H9 (cell line): Measurements from ENCODE around the gene CTCFL. TPM values are rescaled to one million over a fixed set of nuclear protein-coding genes. Genes with fewer than 3 reads are reported as not detected.

Experiments
- DNase-seq: peaks from one replicate; pipeline ENCODE4 v3.0.0-alpha.2; 2017
- H2AFZ ChIP-seq: one replicate; pipeline ENCODE4 v1.6.1; 2013; ENCODE audit warnings: mild to moderate bottlenecking, low read length, control low read depth, moderate library complexity
- H2AK5ac ChIP-seq: 2 replicates; pipeline ENCODE4 v1.6.1; 2013; ENCODE audit warnings: low read length, control low read depth, mixed read lengths; ENCODE audit not compliant: insufficient read length
- H2BK120ac ChIP-seq: one replicate; pipeline ENCODE4 v1.6.1; 2013; ENCODE audit warnings: low read depth, mild to moderate bottlenecking, low read length, control low read depth, inconsistent platforms; ENCODE audit not compliant: poor library complexity, severe bottlenecking
- H2BK12ac ChIP-seq: 2 replicates; pipeline ENCODE4 v1.6.1; 2013; ENCODE audit warnings: low read length, control low read depth, mixed read lengths, low read depth; ENCODE audit not compliant: insufficient read length
- H2BK15ac ChIP-seq: 2 replicates; pipeline ENCODE4 v1.6.1; 2013; ENCODE audit warnings: low read depth, low read length, control low read depth
- H2BK20ac ChIP-seq: one replicate; pipeline ENCODE4 v1.6.1; 2013; ENCODE audit warnings: low read depth, mild to moderate bottlenecking, low read length, control low read depth, inconsistent platforms; ENCODE audit not compliant: poor library complexity, severe bottlenecking
- H2BK5ac ChIP-seq: 2 replicates; pipeline ENCODE4 v1.6.1; 2013; ENCODE audit warnings: low read length, control low read depth, mixed read lengths; ENCODE audit not compliant: insufficient read length
- H3K14ac ChIP-seq: 2 replicates; pipeline ENCODE4 v1.6.1; 2013; ENCODE audit warnings: low read length, control low read depth; ENCODE audit not compliant: insufficient read depth
- H3K18ac ChIP-seq: 2 replicates; pipeline ENCODE4 v1.6.1; 2013; ENCODE audit warnings: low read depth, mild to moderate bottlenecking, mixed read lengths, low read length, control low read depth; ENCODE audit not compliant: insufficient read length
- H3K23ac ChIP-seq: 2 replicates; pipeline ENCODE4 v1.6.1; 2013; ENCODE audit warnings: low read length, control low read depth, mixed read lengths, low read depth; ENCODE audit not compliant: insufficient read length
- H3K23me2 ChIP-seq: 2 replicates; pipeline ENCODE4 v1.6.1; 2013; ENCODE audit warnings: low read depth, mild to moderate bottlenecking, mixed read lengths, low read length, control low read depth; ENCODE audit not compliant: insufficient read length, poor library complexity, severe bottlenecking
- H3K27ac ChIP-seq: 2 replicates; pipeline ENCODE4 v1.5.1; 2013; ENCODE audit warnings: low read length, control low read depth, mixed read lengths, low read depth; ENCODE audit not compliant: insufficient read length
- H3K27me3 ChIP-seq: 2 replicates; pipeline ENCODE4 v1.6.1; 2013; ENCODE audit warnings: low read length, control low read depth, inconsistent platforms; ENCODE audit not compliant: insufficient read depth
- H3K4ac ChIP-seq: 2 replicates; pipeline ENCODE4 v1.6.1; 2013; ENCODE audit warnings: low read depth, mild to moderate bottlenecking, control low read depth, inconsistent platforms, low read length, moderate library complexity
- H3K4me1 ChIP-seq: 2 replicates; pipeline ENCODE4 v1.6.1; 2013; ENCODE audit warnings: low read length, control low read depth, inconsistent platforms; ENCODE audit not compliant: insufficient read depth
- H3K4me2 ChIP-seq: 2 replicates; pipeline ENCODE4 v1.6.1; 2013; ENCODE audit warnings: low read length, control low read depth, mixed read lengths; ENCODE audit not compliant: insufficient read length, insufficient read depth
- H3K56ac ChIP-seq: 2 replicates; pipeline ENCODE4 v1.6.1; 2013; ENCODE audit warnings: low read depth, mild to moderate bottlenecking, mixed read lengths, low read length, control low read depth; ENCODE audit not compliant: insufficient read length
- H3K79me1 ChIP-seq: 2 replicates; pipeline ENCODE4 v1.6.1; 2013; ENCODE audit warnings: low read depth, mild to moderate bottlenecking, moderate library complexity, low read length, control low read depth, inconsistent platforms; ENCODE audit not compliant: insufficient read depth, poor library complexity, severe bottlenecking
- H3K79me2 ChIP-seq: 2 replicates; pipeline ENCODE4 v1.6.1; 2013; ENCODE audit warnings: low read length, control low read depth, inconsistent platforms; ENCODE audit not compliant: insufficient read depth
- H3K9ac ChIP-seq: 2 replicates; pipeline ENCODE4 v1.6.1; 2013; ENCODE audit warnings: low read length, control low read depth, mixed read lengths; ENCODE audit not compliant: insufficient read length; ENCODE audit errors: extremely low read depth
- H3K9me3 ChIP-seq: one replicate; pipeline ENCODE4 v1.6.1; 2013; ENCODE audit warnings: low read depth, low read length, inconsistent platforms; ENCODE audit not compliant: control insufficient read depth
- H3T11ph ChIP-seq: one replicate; pipeline ENCODE4 v1.6.1; 2013; ENCODE audit warnings: mild to moderate bottlenecking, low read length, control low read depth, inconsistent platforms
- H4K20me1 ChIP-seq: one replicate; pipeline ENCODE4 v1.6.1; 2013; ENCODE audit not compliant: control insufficient read depth, insufficient read length, insufficient read depth
- H4K5ac ChIP-seq: 2 replicates; pipeline ENCODE4 v1.6.1; 2013; ENCODE audit warnings: low read depth, mild to moderate bottlenecking, mixed read lengths, low read length, control low read depth; ENCODE audit not compliant: insufficient read length
- H4K8ac ChIP-seq: replicated peaks from 2 replicates; pipeline ENCODE4 v1.6.1; 2013; ENCODE audit warnings: low read length, control low read depth, mixed read lengths, low read depth; ENCODE audit not compliant: insufficient read length
- H4K91ac ChIP-seq: 2 replicates; pipeline ENCODE4 v1.6.1; 2013; ENCODE audit warnings: low read depth, mild to moderate bottlenecking, moderate library complexity, mixed read lengths, low read length, control low read depth; ENCODE audit not compliant: insufficient read length
- H3K27ac Mint-ChIP-seq, 3 experiments: 2 replicates in 2 of 3; 3 replicates in 1 of 3; pipeline ENCODE4 v1.8.0; 2020 to 2021; ENCODE audit warnings: mixed read lengths in 3 of 3, mild to moderate bottlenecking in 1 of 3, moderate library complexity in 1 of 3
- H3K27me3 Mint-ChIP-seq: 2 replicates; pipeline ENCODE4 v1.8.0; 2021; ENCODE audit warnings: low read depth, mild to moderate bottlenecking, moderate library complexity, mixed read lengths
- H3K36me3 Mint-ChIP-seq, 3 experiments: 2 replicates in 2 of 3; 3 replicates in 1 of 3; pipeline ENCODE4 v1.8.0; 2020 to 2021; ENCODE audit warnings: low read depth in 3 of 3, mixed read lengths in 3 of 3; ENCODE audit not compliant: insufficient read depth in 1 of 3
- H3K4me1 Mint-ChIP-seq, 2 experiments: 2 replicates each; pipeline ENCODE4 v1.8.0; 2020; ENCODE audit warnings: mixed read lengths in 2 of 2
- H3K4me3 Mint-ChIP-seq, 2 experiments: 2 replicates in 1 of 2; 3 replicates in 1 of 2; pipeline ENCODE4 v1.8.0; 2020 to 2021; ENCODE audit warnings: mild to moderate bottlenecking in 2 of 2, mixed read lengths in 2 of 2, moderate library complexity in 1 of 2
- H3K9me3 Mint-ChIP-seq, 2 experiments: 2 replicates in 1 of 2; 3 replicates in 1 of 2; pipeline ENCODE4 v1.8.0; 2020; ENCODE audit warnings: mild to moderate bottlenecking in 2 of 2, mixed read lengths in 2 of 2, moderate library complexity in 1 of 2
- WGBS: extraction: QIAGEN DNeasy Blood & Tissue Kit; methylation state at CpG from one replicate; pipeline ENCODE4 v1.1.7; 2013; ENCODE audit warnings: missing lambda C conversion rate, low lambda C conversion rate, mixed read lengths; ENCODE audit not compliant: insufficient read length; ENCODE audit errors: extremely low coverage; 5-methylcytosine and 5-hydroxymethylcytosine counted together
- total RNA-seq: library from RNA; stranded (reverse); gene quantifications from 2 replicates; pipeline ENCODE4 v1.2.1, GENCODE V29; 2021
- TF ChIP-seq, protein P1 (sequence below): fragments of 200-600 bp; sonication (generic); conservative IDR thresholded peaks from 3 replicates; pipeline ENCODE4 v1.8.0; 2021; ENCODE audit warnings: antibody characterized with exemption, mild to moderate bottlenecking

CTCFL gene
- total RNA-seq, 1 experiment from 2014 or later = 0.90 TPM

- Histone ChIP-seq H2BK120ac (no peak overlapping the region), H3K4me1 (peaks cover 2% of the 10 kb centered on the region; the same call in 1 of the 2 replicates), H3K79me1 (no peaks in the 10 kb centered on the region), H4K8ac (no peak overlapping the region), H3K9me3 (no peaks in the 10 kb centered on the region), H3K27me3 (no peaks in the 10 kb centered on the region), H3K56ac (no peak overlapping the region), H3T11ph (no peak overlapping the region), H2AK5ac (no peak overlapping the region), H4K91ac (no peak overlapping the region), H3K9ac (no peak overlapping the region), H2BK5ac (no peak overlapping the region), H3K4me2 (no peak overlapping the region), H3K79me2 (no peaks in the 10 kb centered on the region), H3K27ac (no peak overlapping the region), H4K5ac (no peak overlapping the region), H2BK12ac (no peak overlapping the region), H3K18ac (no peak overlapping the region), H3K23ac (no peak overlapping the region), H2AFZ (no peak overlapping the region), H2BK15ac (no peak overlapping the region), H2BK20ac (no peak overlapping the region), H3K14ac (no peak overlapping the region), H3K23me2 (no peaks in the 10 kb centered on the region), H4K20me1 (no peaks in the 10 kb centered on the region), H3K4ac (no peak overlapping the region)
- no peak for DNase-seq
- H3K9me3 Mint-ChIP-seq = no peaks in the 10 kb centered on the region
- H3K36me3 Mint-ChIP-seq = no peaks in the 10 kb centered on the region
- WGBS = no CpG with 5 or more reads among the region's 14 CpGs
- no peak overlapping the region for H3K4me3 Mint-ChIP-seq
- H3K27ac Mint-ChIP-seq = no peak overlapping the region
- H3K4me1 Mint-ChIP-seq = peaks cover 31 to 37% of the 10 kb centered on the region in 2 experiments
- H3K27me3 Mint-ChIP-seq = peaks cover 11% of the 10 kb centered on the region
- TF ChIP-seq, protein P1, sequence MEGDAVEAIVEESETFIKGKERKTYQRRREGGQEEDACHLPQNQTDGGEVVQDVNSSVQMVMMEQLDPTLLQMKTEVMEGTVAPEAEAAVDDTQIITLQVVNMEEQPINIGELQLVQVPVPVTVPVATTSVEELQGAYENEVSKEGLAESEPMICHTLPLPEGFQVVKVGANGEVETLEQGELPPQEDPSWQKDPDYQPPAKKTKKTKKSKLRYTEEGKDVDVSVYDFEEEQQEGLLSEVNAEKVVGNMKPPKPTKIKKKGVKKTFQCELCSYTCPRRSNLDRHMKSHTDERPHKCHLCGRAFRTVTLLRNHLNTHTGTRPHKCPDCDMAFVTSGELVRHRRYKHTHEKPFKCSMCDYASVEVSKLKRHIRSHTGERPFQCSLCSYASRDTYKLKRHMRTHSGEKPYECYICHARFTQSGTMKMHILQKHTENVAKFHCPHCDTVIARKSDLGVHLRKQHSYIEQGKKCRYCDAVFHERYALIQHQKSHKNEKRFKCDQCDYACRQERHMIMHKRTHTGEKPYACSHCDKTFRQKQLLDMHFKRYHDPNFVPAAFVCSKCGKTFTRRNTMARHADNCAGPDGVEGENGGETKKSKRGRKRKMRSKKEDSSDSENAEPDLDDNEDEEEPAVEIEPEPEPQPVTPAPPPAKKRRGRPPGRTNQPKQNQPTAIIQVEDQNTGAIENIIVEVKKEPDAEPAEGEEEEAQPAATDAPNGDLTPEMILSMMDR = no peak
Observed at GRCh38 chr20:57499676-57500075, 25.3 kb downstream of the CTCFL start.
